ENCODE data around the gene ALLC. TPM values are rescaled to one million over a fixed set of nuclear protein-coding genes. Genes with fewer than 3 reads are reported as not detected.

ALLC gene
- total and polyA plus RNA-seq, 10 of the 15 experiments (the other 5 are each of a cell fraction or from before 2014, with no cell fraction given) = 0.05 TPM; not detected in 9

GRCh38 chr2:3703757-3704355 is 45.9 kb downstream of the ALLC start:
- intact Hi-C loops (cut with micrococcal nuclease; ENCODE audit: unreplicated experiment) = no loop called here
- in situ Hi-C loops (cut with MboI) = no loop called here
- H3K27me3 ChIP-seq (replicated peaks in 1 of 2; ENCODE audit: control insufficient read depth in 2 of 2, insufficient read depth in 2 of 2, low read length in 1 of 2) = no peaks in the 10 kb centered on the region; a peak in 2 of 4 replicates
- no peak for DNase-seq (ENCODE audit: low read depth, low spot score)
- H3K27ac ChIP-seq (ENCODE audit: control insufficient read depth, insufficient read depth) = no peak overlapping the region
- no peaks in the 10 kb centered on the region for H3K4me1 ChIP-seq (ENCODE audit: control insufficient read depth, insufficient read depth, low read length)
- ChIA-PET POLR2A (no interaction called here), CTCF (no interaction called here), SMC1A (ENCODE audit: uncharacterized antibody, unreplicated experiment) (no interaction called here), RAD21 (ENCODE audit: unreplicated experiment) (no interaction called here)
- no peak for ATAC-seq
- TF ChIP-seq IRF4 (IDR thresholded peaks at IDR 0.05; ENCODE audit: low read depth, low read length) (no peak), CBX3 (IDR thresholded peaks at IDR 0.05; ENCODE audit: borderline replicate concordance, low read depth) (no peak), POLR2A (IDR thresholded peaks at IDR 0.05; ENCODE audit: low read depth, low read length) (no peak), BCLAF1 (IDR thresholded peaks at IDR 0.05) (no peak), YBX1 (IDR thresholded peaks at IDR 0.05) (no peak), ZNF384 (IDR thresholded peaks at IDR 0.05; ENCODE audit: borderline replicate concordance, low read depth, low read length) (no peak), ZNF217 (IDR thresholded peaks at IDR 0.05) (no peak)
- 80% methylated on average over 1 of the region's 73 CpGs for WGBS (ENCODE audit: insufficient coverage, insufficient replicate concordance, low lambda C conversion rate, missing lambda C conversion rate)
- H3K9ac ChIP-seq (ENCODE audit: control insufficient read depth, insufficient read depth, low read length) = no peak overlapping the region
- FAIRE-seq = no peak
- no peak overlapping the region for H3K4me3 ChIP-seq
- H3K79me2 ChIP-seq (ENCODE audit: control insufficient read depth, insufficient read depth, low read length) = no peaks in the 10 kb centered on the region
- no peaks in the 10 kb centered on the region for H4K20me1 ChIP-seq (ENCODE audit: control insufficient read depth, insufficient read depth)
- BruUV-seq (replicated peaks) = no TSS peak
- no peak overlapping the region for H3K4me2 ChIP-seq (ENCODE audit: control insufficient read depth, insufficient read depth)
- no peak overlapping the region for H2AFZ ChIP-seq (ENCODE audit: control insufficient read depth, low read depth, low read length)
- H3K36me3 ChIP-seq (ENCODE audit: control insufficient read depth in 2 of 2, insufficient read depth in 2 of 2, low read length in 1 of 2) = no peaks in the 10 kb centered on the region
- H3K9me3 ChIP-seq (replicated peaks; ENCODE audit: control insufficient read depth, insufficient read depth, low read length) = no peaks in the 10 kb centered on the region; the same call in 2 of the 3 replicates

All from GM12878 (cell line).